Measurements from ENCODE around the gene TMEM259.

TMEM259 gene

DNA sequence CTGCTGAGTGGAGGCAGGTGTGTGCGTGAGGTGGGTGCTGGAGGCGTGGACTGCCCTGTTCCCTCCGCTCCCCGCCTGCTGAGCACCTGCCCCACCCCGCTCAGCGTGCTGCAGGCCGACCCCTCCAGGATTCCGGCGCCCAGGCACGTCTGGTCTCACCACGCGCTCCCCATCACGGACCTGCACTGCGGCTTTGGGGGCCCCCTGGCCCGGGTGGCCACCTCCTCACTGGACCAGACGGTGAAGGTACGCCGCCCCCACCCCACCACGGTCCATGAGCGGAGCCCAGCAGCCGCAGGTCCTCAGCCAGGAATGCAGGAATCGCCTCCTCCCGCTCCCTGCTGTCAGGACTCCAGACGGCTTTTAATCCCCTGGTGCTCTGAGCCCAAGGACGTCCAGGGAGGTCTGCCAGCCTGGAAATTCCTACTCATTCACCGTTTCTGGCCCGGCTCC lies 30.8 kb downstream of the TMEM259 start:
- TF ChIP-seq, protein P1, sequence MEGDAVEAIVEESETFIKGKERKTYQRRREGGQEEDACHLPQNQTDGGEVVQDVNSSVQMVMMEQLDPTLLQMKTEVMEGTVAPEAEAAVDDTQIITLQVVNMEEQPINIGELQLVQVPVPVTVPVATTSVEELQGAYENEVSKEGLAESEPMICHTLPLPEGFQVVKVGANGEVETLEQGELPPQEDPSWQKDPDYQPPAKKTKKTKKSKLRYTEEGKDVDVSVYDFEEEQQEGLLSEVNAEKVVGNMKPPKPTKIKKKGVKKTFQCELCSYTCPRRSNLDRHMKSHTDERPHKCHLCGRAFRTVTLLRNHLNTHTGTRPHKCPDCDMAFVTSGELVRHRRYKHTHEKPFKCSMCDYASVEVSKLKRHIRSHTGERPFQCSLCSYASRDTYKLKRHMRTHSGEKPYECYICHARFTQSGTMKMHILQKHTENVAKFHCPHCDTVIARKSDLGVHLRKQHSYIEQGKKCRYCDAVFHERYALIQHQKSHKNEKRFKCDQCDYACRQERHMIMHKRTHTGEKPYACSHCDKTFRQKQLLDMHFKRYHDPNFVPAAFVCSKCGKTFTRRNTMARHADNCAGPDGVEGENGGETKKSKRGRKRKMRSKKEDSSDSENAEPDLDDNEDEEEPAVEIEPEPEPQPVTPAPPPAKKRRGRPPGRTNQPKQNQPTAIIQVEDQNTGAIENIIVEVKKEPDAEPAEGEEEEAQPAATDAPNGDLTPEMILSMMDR (IDR thresholded peaks at IDR 0.05; ENCODE audit: low read depth, low read length, missing control alignments): no peak
- Histone ChIP-seq H3K27me3 (replicated peaks) (no peaks in the 10 kb centered on the region), H3K27ac (no peak overlapping the region), H3K4me3 (ENCODE audit: low read depth, low read length) (no peak overlapping the region), H3K36me3 (replicated peaks) (peaks cover 34% of the 10 kb centered on the region)
- in situ Hi-C loops (cut with HindIII; ENCODE audit: low pct_ligation_motif_present, low sequenced_read_pairs): no loop called here
- no peak for DNase-seq

DNA sequence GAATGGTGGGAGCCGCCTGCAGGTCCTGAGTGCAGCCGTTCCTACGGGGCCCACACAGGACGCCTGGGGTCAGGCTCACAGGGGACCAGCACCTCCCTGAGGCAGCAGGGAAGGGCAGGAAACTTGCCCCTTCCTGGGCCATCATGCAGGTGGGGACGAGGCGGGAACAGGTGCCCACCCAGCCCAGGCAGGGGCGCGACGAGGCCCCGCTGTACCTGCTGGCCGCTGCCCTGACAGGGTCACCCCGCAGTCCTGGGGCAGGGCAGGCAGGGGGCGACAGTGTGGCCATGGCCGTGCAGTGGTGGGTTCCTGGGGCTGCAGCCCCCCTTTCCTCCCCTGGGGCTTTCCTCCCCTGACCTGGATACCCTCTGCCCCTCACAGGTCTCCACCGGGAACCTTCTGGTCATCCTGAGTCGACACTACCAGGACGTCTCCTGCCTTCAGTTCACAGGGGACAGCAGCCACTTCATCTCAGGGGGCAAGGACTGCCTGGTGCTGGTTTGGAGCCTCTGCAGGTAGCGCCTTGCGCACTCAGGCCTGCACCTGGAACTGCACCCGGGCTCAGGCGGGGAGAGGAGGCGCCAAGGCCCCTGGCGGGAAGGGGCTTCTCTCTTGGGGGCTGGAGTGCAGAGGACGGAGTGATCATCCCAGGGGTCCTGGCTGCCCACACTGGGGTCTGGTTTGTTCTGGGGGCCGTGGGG lies 31.4 kb downstream of the TMEM259 start:
- Histone ChIP-seq H3K36me3 (replicated peaks) (peaks cover 34% of the 10 kb centered on the region), H3K27ac (no peak overlapping the region), H3K27me3 (replicated peaks) (no peaks in the 10 kb centered on the region), H3K4me3 (ENCODE audit: low read depth, low read length) (no peak overlapping the region)
- in situ Hi-C loops (cut with HindIII; ENCODE audit: low pct_ligation_motif_present, low sequenced_read_pairs): no loop called here
- TF ChIP-seq, protein P1 (IDR thresholded peaks at IDR 0.05; ENCODE audit: low read depth, low read length, missing control alignments): peak; percentile 54
- no peak for DNase-seq

DNA sequence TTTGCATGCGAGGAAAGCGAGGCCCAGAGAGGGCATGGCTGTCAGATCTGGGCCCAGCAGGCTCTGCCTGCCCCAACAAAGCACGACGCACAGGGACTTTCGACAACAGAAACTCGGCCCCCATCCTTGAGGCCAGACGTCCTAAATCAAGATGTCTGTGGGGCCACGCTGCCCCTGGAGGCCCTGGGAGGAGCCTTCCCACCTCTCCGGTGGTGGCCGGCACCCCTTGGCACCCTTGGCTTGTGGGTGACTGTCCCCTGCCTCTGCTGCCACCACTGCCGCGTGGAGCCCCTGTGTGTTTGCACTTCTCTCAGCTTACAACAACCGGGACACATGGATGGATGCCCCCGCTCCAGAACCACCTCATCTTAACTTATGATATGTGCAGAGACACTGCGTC lies 32.4 kb downstream of the TMEM259 start:
- Histone ChIP-seq H3K4me3 (ENCODE audit: low read depth, low read length) (no peak overlapping the region), H3K27ac (no peak overlapping the region), H3K36me3 (replicated peaks) (peaks cover 29% of the 10 kb centered on the region), H3K27me3 (replicated peaks) (no peaks in the 10 kb centered on the region)
- in situ Hi-C loops (cut with HindIII; ENCODE audit: low pct_ligation_motif_present, low sequenced_read_pairs): no loop called here
- no peak for DNase-seq
- TF ChIP-seq, protein P1 (IDR thresholded peaks at IDR 0.05; ENCODE audit: low read depth, low read length, missing control alignments): no peak

DNA sequence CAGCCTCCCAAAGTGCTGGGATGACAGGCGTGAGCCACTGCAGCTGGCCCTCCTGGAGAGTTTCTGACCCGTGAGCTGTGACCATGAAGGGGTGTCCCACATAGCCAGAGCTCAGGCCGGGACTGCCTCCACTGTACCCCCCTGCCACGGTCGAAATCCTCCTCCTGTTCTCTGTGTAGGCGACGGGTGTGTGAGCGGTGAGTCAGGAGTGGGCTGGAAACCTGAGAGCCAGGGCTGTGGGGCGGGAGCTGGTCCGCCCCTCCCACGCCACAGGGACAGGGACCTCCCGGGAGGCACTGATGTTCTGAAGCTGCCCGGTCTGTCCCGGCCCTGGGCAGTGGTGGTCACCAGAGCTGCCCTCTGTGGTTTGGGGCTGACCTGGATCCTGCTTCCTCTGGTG lies 32.8 kb downstream of the TMEM259 start:
- H3K27me3 ChIP-seq (replicated peaks): no peaks in the 10 kb centered on the region
- no peak overlapping the region for H3K27ac ChIP-seq
- H3K36me3 ChIP-seq (replicated peaks): peaks cover 26% of the 10 kb centered on the region
- DNase-seq: no peak
- H3K4me3 ChIP-seq (ENCODE audit: low read depth, low read length): no peak overlapping the region
- TF ChIP-seq, protein P1 (IDR thresholded peaks at IDR 0.05; ENCODE audit: low read depth, low read length, missing control alignments): no peak
- in situ Hi-C loops (cut with HindIII; ENCODE audit: low pct_ligation_motif_present, low sequenced_read_pairs): no loop called here

DNA sequence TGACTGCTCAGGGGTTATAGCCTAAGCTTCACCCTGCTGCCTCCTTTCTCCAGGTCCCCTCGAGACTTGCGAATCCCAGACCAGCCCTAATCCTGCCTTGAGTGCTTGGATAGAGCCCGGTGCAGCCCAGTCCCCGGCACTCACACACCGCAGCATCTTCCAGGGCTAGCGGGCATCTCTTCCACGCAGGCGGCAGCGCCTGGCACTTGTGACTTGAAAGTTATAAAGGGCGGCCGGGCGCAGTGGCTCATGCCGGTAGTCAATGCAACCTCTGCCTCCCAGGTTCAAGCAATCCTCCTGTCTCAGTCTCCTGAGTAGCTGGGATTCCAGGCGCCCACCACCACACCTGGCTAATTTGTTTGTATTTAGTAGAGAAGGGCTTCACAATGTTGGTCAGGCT lies 34.8 kb downstream of the TMEM259 start:
- Histone ChIP-seq H3K4me3 (ENCODE audit: low read depth, low read length) (no peak overlapping the region), H3K27ac (no peak overlapping the region), H3K36me3 (replicated peaks) (peaks cover 17% of the 10 kb centered on the region), H3K27me3 (replicated peaks) (no peaks in the 10 kb centered on the region)
- no peak for DNase-seq
- TF ChIP-seq, protein P1 (IDR thresholded peaks at IDR 0.05; ENCODE audit: low read depth, low read length, missing control alignments): no peak
- in situ Hi-C loops (cut with HindIII; ENCODE audit: low pct_ligation_motif_present, low sequenced_read_pairs): no loop called here

Measured in brain microvascular endothelial cell (primary cell).